ENCODE results near the gene FHIT. TPM values are rescaled to one million over a fixed set of nuclear protein-coding genes. Genes with fewer than 3 reads are reported as not detected.

Gene FHIT
- total RNA-seq, 4 donors from 2014 or later = 7.5 to 20.1 (median 13.5) TPM

DNA sequence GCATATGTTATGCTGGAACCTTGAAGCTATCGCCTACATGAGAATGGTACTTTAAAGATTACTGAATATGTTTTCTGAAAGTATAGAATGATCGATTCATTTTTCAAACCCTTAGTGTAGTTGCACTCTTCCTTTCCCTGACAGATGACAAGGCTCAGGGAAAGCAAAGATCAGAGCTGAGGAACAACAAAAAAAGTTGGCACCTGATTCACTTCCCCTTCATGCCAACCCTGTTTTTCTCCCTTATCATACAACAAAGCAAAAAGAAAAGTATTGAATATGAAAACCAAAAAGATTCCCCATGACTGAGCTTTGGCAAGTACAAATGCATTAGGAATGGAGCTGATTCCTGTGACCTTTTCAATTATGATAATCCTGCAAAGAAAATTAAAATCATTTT lies 1012.7 kb downstream of the FHIT start:
- intact Hi-C loops (cut with DNase I; ENCODE audit: low total_unique reads) = no loop called here
- in situ Hi-C loops (cut with MboI; ENCODE audit: low pct_ligation_motif_present in 1 of 4, low pct_unique_long_range_greater_than_20kb in 1 of 4, low sequenced_read_pairs in 3 of 4) = no loop called here

DNA sequence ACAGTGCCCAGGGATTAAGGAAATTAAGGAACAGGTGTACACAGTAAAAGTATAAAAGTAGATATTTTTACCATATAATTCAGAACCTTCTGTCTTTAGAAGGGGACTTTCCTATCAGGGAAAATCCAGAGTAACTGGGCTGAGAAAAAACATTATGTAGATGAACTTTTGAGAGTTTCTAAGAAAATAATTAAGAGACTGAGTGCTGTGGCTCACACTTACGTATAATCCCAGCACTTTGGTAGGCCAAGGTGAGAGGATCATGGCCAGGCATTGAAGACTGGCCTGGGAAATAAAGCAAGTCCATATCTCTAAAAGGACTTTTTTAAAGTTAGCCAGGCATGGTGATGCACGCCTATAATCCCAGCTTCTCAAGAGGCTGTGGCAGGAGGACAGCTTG lies 1021.8 kb downstream of the FHIT start:
- in situ Hi-C loops (cut with MboI; ENCODE audit: low pct_ligation_motif_present in 1 of 4, low pct_unique_long_range_greater_than_20kb in 1 of 4, low sequenced_read_pairs in 3 of 4) (no loop called here), intact Hi-C loops (cut with DNase I; ENCODE audit: low total_unique reads) (no loop called here)
- H3K27ac ChIP-seq = no peak overlapping the region
- no peak for TF ChIP-seq POLR2AphosphoS5 (IDR thresholded peaks at IDR 0.05)
- TF ChIP-seq EP300 (IDR thresholded peaks at IDR 0.05; ENCODE audit: low read depth) = no peak
- TF ChIP-seq, protein P1, sequence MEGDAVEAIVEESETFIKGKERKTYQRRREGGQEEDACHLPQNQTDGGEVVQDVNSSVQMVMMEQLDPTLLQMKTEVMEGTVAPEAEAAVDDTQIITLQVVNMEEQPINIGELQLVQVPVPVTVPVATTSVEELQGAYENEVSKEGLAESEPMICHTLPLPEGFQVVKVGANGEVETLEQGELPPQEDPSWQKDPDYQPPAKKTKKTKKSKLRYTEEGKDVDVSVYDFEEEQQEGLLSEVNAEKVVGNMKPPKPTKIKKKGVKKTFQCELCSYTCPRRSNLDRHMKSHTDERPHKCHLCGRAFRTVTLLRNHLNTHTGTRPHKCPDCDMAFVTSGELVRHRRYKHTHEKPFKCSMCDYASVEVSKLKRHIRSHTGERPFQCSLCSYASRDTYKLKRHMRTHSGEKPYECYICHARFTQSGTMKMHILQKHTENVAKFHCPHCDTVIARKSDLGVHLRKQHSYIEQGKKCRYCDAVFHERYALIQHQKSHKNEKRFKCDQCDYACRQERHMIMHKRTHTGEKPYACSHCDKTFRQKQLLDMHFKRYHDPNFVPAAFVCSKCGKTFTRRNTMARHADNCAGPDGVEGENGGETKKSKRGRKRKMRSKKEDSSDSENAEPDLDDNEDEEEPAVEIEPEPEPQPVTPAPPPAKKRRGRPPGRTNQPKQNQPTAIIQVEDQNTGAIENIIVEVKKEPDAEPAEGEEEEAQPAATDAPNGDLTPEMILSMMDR (IDR thresholded peaks at IDR 0.05) = no peak
- no peak for TF ChIP-seq POLR2A (IDR thresholded peaks at IDR 0.05)
- H3K27me3 ChIP-seq = no peaks in the 10 kb centered on the region
- no peak overlapping the region for H3K4me3 ChIP-seq
- no peak for DNase-seq
- no peaks in the 10 kb centered on the region for H3K4me1 ChIP-seq
- no peaks in the 10 kb centered on the region for H3K36me3 ChIP-seq
- 77 to 86% methylated on average over 1 to 2 of the region's 2 CpGs for WGBS, 2 donors (ENCODE audit: low coverage in 1 of 2)
- H3K9me3 ChIP-seq = no peaks in the 10 kb centered on the region

More for the DNA sequence above, 1012.7 kb downstream of the FHIT start:
- no peaks in the 10 kb centered on the region for H3K9me3 ChIP-seq
- no peak overlapping the region for H3K27ac ChIP-seq
- H3K27me3 ChIP-seq = no peaks in the 10 kb centered on the region
- no peak overlapping the region for H3K4me3 ChIP-seq
- 69 to 71% methylated on average over 2 of the region's 2 CpGs for WGBS, 2 donors (ENCODE audit: low coverage in 1 of 2)
- H3K4me1 ChIP-seq = peaks cover 0 to 16% (median 6%) of the 10 kb centered on the region in 4 donors
- no peak for DNase-seq
- TF ChIP-seq EP300 (IDR thresholded peaks at IDR 0.05; ENCODE audit: low read depth) (no peak), POLR2A (IDR thresholded peaks at IDR 0.05) (no peak), POLR2AphosphoS5 (IDR thresholded peaks at IDR 0.05) (no peak)
- TF ChIP-seq, protein P1 (IDR thresholded peaks at IDR 0.05) = no peak
- H3K36me3 ChIP-seq = no peaks in the 10 kb centered on the region

- Histone ChIP-seq H3K27ac (no peak overlapping the region), H3K4me1 (no peaks in the 10 kb centered on the region), H3K9me3 (no peaks in the 10 kb centered on the region), H3K4me3 (no peak overlapping the region), H3K27me3 (no peaks in the 10 kb centered on the region), H3K36me3 (no peaks in the 10 kb centered on the region)
- TF ChIP-seq EP300 (IDR thresholded peaks at IDR 0.05; ENCODE audit: low read depth) (no peak), POLR2AphosphoS5 (IDR thresholded peaks at IDR 0.05) (no peak), POLR2A (IDR thresholded peaks at IDR 0.05) (no peak)
- TF ChIP-seq, protein P1 (IDR thresholded peaks at IDR 0.05) = no peak
- 74 to 76% methylated on average over 3 to 4 of the region's 4 CpGs for WGBS, 2 donors (ENCODE audit: low coverage in 1 of 2)
- in situ Hi-C loops (cut with MboI; ENCODE audit: low pct_ligation_motif_present in 1 of 4, low pct_unique_long_range_greater_than_20kb in 1 of 4, low sequenced_read_pairs in 3 of 4) (no loop called here), intact Hi-C loops (cut with DNase I; ENCODE audit: low total_unique reads) (no loop called here)
- no peak for DNase-seq
These were observed 1022.4 kb downstream of the FHIT start for GRCh38 chr3:60228823-60229222.

DNA sequence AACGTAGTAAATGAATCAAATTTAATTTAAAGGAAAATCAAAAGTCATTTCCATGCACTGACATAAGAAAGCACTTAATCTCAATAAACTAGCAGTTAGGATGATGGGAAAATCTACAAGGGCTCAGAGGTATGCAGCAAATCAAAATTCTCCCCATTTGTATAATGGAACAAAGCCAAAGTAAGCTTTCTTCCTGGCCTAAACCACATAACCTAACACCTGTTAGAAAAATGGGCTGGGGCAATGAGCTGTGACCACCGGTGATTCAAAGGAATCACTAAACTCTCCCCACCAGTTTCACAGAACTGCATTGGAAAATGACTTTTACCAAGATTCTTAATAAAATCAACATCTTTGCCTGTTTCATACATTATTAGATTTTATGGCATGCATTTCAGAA lies 1024.3 kb downstream of the FHIT start:
- TF ChIP-seq EP300 (IDR thresholded peaks at IDR 0.05; ENCODE audit: low read depth) = no peak
- no peak for TF ChIP-seq POLR2A (IDR thresholded peaks at IDR 0.05)
- TF ChIP-seq POLR2AphosphoS5 (IDR thresholded peaks at IDR 0.05) = no peak
- TF ChIP-seq, protein P1 (IDR thresholded peaks at IDR 0.05) = no peak

More for the DNA sequence above, 1024.3 kb downstream of the FHIT start:
- in situ Hi-C loops (cut with MboI; ENCODE audit: low pct_ligation_motif_present in 1 of 4, low pct_unique_long_range_greater_than_20kb in 1 of 4, low sequenced_read_pairs in 3 of 4) (no loop called here), intact Hi-C loops (cut with DNase I; ENCODE audit: low total_unique reads) (no loop called here)
- H3K9me3 ChIP-seq = no peaks in the 10 kb centered on the region
- no peaks in the 10 kb centered on the region for H3K4me1 ChIP-seq
- no peak overlapping the region for H3K27ac ChIP-seq
- WGBS, 2 donors (ENCODE audit: low coverage in 1 of 2) = 60 to 70% methylated on average over 1 to 2 of the region's 2 CpGs
- H3K27me3 ChIP-seq = no peaks in the 10 kb centered on the region
- H3K4me3 ChIP-seq = no peak overlapping the region
- DNase-seq = no peak
- H3K36me3 ChIP-seq = no peaks in the 10 kb centered on the region

Data from transverse colon (tissue), 4 donors.